ENCODE measurements around the gene TSPAN10.
"Not testable (repeated sequence)": the region's sequence is repeated elsewhere in the genome, so short reads cannot be mapped to it uniquely, and the experiment has no call there.

Gene TSPAN10

GRCh38 chr17:81636505-81637288 is at the start of gene TSPAN10, which contains the start of gene NPLOC4:
Gene TSPAN10 (plus strand): TSS chr17:81637196. CDS start chr17:81642413, 5,217 bp downstream.
Gene NPLOC4 (minus strand): TSS chr17:81637112. CDS start chr17:81636930, 182 bp downstream.
- peak; percentile 25 for DNase-seq (ENCODE audit: low read depth)

GRCh38 chr17:81589612-81590011 is 47.4 kb upstream of the TSPAN10 start:
- DNase-seq (ENCODE audit: low read depth) = no peak

- DNase-seq (ENCODE audit: low read depth) = no peak
Measured at GRCh38 chr17:81590121-81590520, 46.9 kb upstream of the TSPAN10 start.

- no peak for DNase-seq (ENCODE audit: low read depth)
Measured at GRCh38 chr17:81591971-81592370, 45.0 kb upstream of the TSPAN10 start.

GRCh38 chr17:81593105-81593871 is 43.7 kb upstream of the TSPAN10 start:
- no peak for DNase-seq (ENCODE audit: low read depth)

- peak; percentile 37 for DNase-seq (ENCODE audit: low read depth)
Measured at GRCh38 chr17:81599719-81600486, 37.1 kb upstream of the TSPAN10 start.

- DNase-seq (ENCODE audit: low read depth) = no peak
Measured at GRCh38 chr17:81601525-81602120, 35.4 kb upstream of the TSPAN10 start.

- DNase-seq (ENCODE audit: low read depth) = no peak
Measured at GRCh38 chr17:81603846-81604610, 33.0 kb upstream of the TSPAN10 start.

GRCh38 chr17:81607431-81607830 is 29.6 kb upstream of the TSPAN10 start:
- no peak for DNase-seq (ENCODE audit: low read depth)

- DNase-seq (ENCODE audit: low read depth) = no peak
Measured at GRCh38 chr17:81608082-81608481, 28.9 kb upstream of the TSPAN10 start.

- DNase-seq (ENCODE audit: low read depth) = no peak
Measured at GRCh38 chr17:81608605-81609004, 28.4 kb upstream of the TSPAN10 start.

GRCh38 chr17:81609541-81610311 is 27.3 kb upstream of the TSPAN10 start:
- no peak for DNase-seq (ENCODE audit: low read depth)

- no peak for DNase-seq (ENCODE audit: low read depth)
Measured at GRCh38 chr17:81612172-81612970, 24.6 kb upstream of the TSPAN10 start.

GRCh38 chr17:81615401-81615930 is 21.5 kb upstream of the TSPAN10 start:
- no peak for DNase-seq (ENCODE audit: low read depth)

GRCh38 chr17:81616877-81617276 is 20.1 kb upstream of the TSPAN10 start:
- DNase-seq (ENCODE audit: low read depth) = no peak

GRCh38 chr17:81618307-81618706 is 18.7 kb upstream of the TSPAN10 start:
- not testable (repeated sequence) for DNase-seq (ENCODE audit: low read depth)

GRCh38 chr17:81621494-81622130 is 15.4 kb upstream of the TSPAN10 start:
- no peak for DNase-seq (ENCODE audit: low read depth)

- DNase-seq (ENCODE audit: low read depth) = no peak
Measured at GRCh38 chr17:81630274-81630673, 6.7 kb upstream of the TSPAN10 start.

GRCh38 chr17:81631482-81631881 is 5.5 kb upstream of the TSPAN10 start:
- DNase-seq (ENCODE audit: low read depth) = no peak

Measured in GM04503 (cell line).